ENCODE measurements around the gene FCER2. TPM values are rescaled to one million over a fixed set of nuclear protein-coding genes. Genes with fewer than 3 reads are reported as not detected.
A peak's percentile ranks its signal among the peaks of the same experiment; 100 is the strongest.

The FCER2 gene
- total RNA-seq, 8 experiments from 2014 or later: 0.11 to 0.59 (median 0.32) TPM; not detected in 1

DNA sequence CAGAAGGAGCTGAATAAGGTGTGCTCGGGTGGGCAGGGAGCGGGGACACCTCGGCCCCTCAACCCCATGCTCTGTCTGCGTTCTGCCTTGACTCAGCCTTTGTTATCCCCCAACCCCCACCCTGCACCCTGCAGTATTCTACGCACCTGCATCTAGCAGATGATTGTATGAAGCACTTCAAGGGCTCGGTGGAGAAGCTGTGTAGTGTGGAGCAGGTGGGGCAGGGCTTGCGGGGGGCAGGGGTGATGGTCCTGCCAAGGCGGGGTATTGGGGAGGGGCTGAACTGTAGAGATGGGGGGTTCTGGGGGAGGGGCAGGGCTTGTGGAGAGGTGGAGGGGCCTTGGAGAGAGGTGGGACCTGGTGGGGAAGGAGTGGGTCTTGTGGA lies 58.9 kb downstream of the FCER2 start:
- no peak overlapping the region for H3K4me3 ChIP-seq
- ATAC-seq (replicated peaks in 6 of 8): no peak
- in situ Hi-C loops (cut with MboI; ENCODE audit: low pct_unique_long_range_greater_than_20kb in 2 of 9, low sequenced_read_pairs in 9 of 9, unreplicated experiment in 9 of 9): no loop called here
- WGBS, 10 experiments: 100% methylated on average over 2 of the region's 8 CpGs; no CpG with 5 or more reads in 9 of the 10 experiments
- no peaks in the 10 kb centered on the region for H3K4me1 ChIP-seq (replicated peaks in 1 of 2)
- H3K27ac ChIP-seq: no peak overlapping the region

DNA sequence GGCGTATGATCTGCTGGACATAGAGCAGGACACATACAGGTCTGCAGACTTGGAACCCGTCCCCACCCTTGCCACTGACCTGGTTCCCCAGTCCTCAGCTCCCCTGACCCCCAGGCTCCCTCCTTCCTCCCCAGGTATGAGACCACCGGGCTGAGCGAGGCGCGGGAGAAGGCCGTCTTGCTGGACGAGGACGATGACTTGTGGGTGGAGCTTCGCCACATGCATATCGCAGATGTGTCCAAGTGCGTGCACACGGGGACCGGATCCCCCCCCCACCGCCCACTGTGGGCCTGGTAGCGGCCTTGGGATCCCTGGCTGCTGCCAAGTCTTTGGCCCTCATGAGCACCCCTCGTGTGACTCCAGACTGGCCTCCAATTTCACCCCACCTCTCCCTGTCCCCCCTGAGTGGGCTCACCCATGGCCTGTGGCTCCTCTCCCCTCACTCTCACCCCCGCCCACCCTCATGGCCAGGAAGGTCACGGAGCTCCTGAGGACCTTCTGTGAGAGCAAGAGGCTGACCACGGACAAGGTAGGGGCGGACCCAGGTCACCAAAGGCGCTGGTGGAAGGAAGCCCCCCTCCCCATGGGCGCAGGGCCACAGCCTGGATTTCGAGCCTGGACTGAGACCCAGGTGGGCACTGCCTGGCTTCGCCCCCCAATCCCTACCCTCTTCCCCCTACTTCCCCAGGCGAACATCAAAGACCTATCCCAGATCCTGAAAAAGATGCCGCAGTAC lies 59.5 kb downstream of the FCER2 start:
- H3K4me1 ChIP-seq (replicated peaks in 1 of 2): no peaks in the 10 kb centered on the region
- in situ Hi-C loops (cut with MboI; ENCODE audit: low pct_unique_long_range_greater_than_20kb in 2 of 9, low sequenced_read_pairs in 9 of 9, unreplicated experiment in 9 of 9): no loop called here
- ATAC-seq (replicated peaks in 6 of 8): no peak
- H3K27ac ChIP-seq: no peak overlapping the region
- WGBS, 10 experiments: 50 to 100% methylated on average over 1 of the region's 27 CpGs; no CpG with 5 or more reads in 8 of the 10 experiments
- H3K4me3 ChIP-seq: no peak overlapping the region

DNA sequence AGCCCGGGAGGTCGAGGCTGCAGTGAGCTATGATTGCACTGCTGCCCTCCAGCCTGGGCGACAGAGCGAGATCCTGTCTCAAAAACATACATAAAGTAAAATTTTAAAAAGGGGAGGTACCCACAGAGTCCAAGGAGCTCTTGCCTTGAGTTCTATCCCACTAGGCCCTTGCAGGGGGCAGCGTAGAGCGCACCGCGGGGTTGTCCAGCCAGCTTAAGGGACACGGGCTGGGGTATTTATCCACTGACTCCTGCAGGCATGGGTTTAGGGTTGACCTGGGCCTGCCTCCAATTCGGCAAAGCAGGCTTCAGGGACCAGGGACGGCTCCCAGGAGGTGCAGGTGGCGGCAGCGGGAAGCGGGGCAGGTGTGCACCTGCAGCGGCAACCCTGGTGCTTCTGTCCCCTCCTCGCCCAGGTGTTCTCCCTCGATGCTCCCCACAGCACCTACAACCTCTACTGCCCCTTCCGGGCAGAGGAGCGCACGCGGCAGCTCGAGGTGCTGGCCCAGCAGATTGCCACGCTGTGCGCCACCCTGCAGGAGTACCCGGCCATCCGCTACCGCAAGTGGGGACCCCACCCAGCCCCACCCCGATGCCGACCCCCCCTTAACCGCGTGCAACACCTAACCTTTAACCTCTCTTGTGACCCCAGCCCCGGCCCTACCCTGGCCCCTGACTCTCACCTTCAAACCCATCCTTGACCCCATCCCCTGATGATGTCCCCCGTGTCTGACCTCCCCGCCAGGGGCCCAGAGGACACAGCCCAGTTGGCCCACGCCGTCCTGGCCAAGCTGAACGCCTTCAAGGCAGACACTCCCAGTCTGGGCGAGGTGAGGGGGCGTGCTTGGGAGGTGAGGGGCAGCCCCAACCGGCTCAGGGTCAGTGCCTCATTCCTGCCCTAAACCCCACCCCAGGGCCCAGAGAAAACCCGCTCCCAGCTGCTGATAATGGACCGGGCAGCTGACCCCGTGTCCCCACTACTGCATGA lies 60.3 kb downstream of the FCER2 start:
- Histone ChIP-seq H3K4me1 (replicated peaks in 1 of 2) (no peaks in the 10 kb centered on the region), H3K4me3 (no peak overlapping the region), H3K27ac (no peak overlapping the region)
- 75 to 100% (median 79%) methylated on average over 1 to 7 of the region's 43 CpGs; no CpG with 5 or more reads in 7 of the 10 experiments for WGBS, 10 experiments
- in situ Hi-C loops (cut with MboI; ENCODE audit: low pct_unique_long_range_greater_than_20kb in 2 of 9, low sequenced_read_pairs in 9 of 9, unreplicated experiment in 9 of 9): no loop called here
- ATAC-seq (replicated peaks in 6 of 8): no peak

DNA sequence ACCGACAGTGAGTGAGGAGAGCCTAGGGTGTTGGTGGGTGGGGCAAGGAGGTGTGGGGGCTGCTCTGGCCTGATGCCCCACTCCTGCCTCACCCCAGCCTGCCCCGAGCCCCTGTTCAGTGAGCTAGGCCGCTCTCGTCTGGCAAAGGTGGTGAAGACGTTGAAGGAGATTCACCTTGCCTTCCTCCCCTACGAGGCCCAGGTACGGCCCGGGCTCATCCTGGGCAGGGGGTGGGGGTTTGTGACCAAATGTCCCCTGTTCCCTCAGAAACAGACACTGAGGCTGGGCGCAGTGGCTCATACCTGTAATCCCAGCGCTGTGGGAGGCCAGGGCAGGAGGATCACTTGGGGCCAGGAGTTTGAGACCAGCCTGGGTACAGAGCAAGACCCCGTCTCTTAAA lies 61.1 kb downstream of the FCER2 start:
- no peak overlapping the region for H3K4me3 ChIP-seq
- no peaks in the 10 kb centered on the region for H3K4me1 ChIP-seq (replicated peaks in 1 of 2)
- ATAC-seq (replicated peaks in 6 of 8): no peak
- H3K27ac ChIP-seq: no peak overlapping the region
- 67 to 100% (median 95%) methylated on average over 1 to 4 of the region's 11 CpGs; no CpG with 5 or more reads in 7 of the 10 experiments for WGBS, 10 experiments
- in situ Hi-C loops (cut with MboI; ENCODE audit: low pct_unique_long_range_greater_than_20kb in 2 of 9, low sequenced_read_pairs in 9 of 9, unreplicated experiment in 9 of 9): no loop called here

DNA sequence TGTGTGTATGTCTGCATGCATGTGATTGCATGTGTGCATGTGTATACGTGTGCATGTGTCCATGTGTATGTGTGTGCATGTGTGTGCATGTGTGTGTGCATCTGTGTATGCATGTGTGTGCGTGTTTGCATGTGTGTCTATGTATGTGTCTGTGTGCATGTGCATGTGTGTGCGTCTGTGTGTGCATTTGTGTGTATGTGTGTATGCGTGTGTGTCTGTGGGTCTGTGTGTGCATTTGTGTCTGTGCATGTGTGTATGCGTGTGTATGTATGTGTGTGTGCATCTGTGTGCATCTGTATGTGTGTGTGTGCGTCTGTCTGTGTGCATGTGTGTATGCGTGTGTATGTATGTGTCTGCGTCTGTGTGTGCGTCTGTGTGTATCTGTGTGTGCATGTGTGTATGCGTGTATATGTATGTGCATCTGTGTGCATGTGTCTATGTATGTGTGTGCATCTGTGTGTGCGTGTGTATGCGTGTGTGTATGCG lies 62.0 kb downstream of the FCER2 start:
- in situ Hi-C loops (cut with MboI; ENCODE audit: low pct_unique_long_range_greater_than_20kb in 2 of 9, low sequenced_read_pairs in 9 of 9, unreplicated experiment in 9 of 9): no loop called here
- Histone ChIP-seq H3K27ac (no peak overlapping the region), H3K4me1 (replicated peaks in 1 of 2) (no peaks in the 10 kb centered on the region), H3K4me3 (no peak overlapping the region)
- ATAC-seq (replicated peaks in 6 of 8): no peak
- 70 to 100% (median 90%) methylated on average over 1 to 8 of the region's 13 CpGs; no CpG with 5 or more reads in 3 of the 10 experiments for WGBS, 10 experiments

DNA sequence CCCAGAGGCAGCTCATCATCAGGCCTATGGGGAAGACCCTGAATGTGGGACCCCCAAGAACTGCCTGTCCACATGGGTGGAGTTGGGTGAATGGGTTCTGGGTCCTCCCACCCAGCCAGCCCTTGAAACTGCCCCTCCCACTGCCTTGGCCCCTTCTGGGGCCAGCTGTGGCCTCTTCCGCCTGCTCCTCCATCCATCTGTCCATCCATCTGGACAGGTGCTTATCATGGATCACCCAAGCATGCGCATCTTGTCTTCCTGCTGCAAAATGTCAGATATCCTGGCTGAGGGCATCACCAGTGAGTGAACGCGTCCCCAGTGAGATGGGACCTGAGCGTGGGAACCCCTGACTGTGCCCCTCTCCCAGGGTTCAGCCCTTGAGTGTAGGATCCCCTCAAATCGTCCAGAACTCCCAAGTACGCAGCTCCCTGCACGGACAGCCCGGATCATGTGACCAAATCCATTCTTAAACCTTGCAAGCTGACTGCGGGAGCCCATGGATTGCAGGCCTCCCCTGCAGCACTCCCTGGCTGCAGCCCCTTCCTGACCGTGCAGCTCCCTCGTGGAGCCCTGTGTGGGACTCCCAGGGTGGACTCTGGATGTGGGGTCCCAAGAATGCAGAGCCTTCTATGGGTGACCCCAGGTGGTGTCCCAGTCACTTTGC lies 63.0 kb downstream of the FCER2 start:
- ATAC-seq (replicated peaks in 6 of 8): peak in 2 of 8 experiments; percentile 18
- in situ Hi-C loops (cut with MboI; ENCODE audit: low pct_unique_long_range_greater_than_20kb in 2 of 9, low sequenced_read_pairs in 9 of 9, unreplicated experiment in 9 of 9): no loop called here
- Histone ChIP-seq H3K4me1 (replicated peaks in 1 of 2) (no peaks in the 10 kb centered on the region), H3K27ac (no peak overlapping the region), H3K4me3 (no peak overlapping the region)
- WGBS, 10 experiments: 17 to 100% (median 38%) methylated on average over 1 to 8 of the region's 12 CpGs; no CpG with 5 or more reads in 4 of the 10 experiments

Other genes with a start within 250 kb of the FCER2 start
- gene PEX11G, start 213.1 kb downstream of the FCER2 start, total RNA-seq: 1 to 10 TPM; 2.1 to 6.4 (median 3.2) TPM
- 10 to 100 TPM in 7 of 8 experiments, 1 to 10 TPM in 1; 8.4 to 44.2 (median 26.5) TPM for gene ZNF358, start 186.0 kb downstream of the FCER2 start, total RNA-seq
- 10 to 100 TPM in 3 of 8 experiments, 1 to 10 TPM in 5; 4.9 to 31.1 (median 8.4) TPM for gene MCOLN1, start 179.5 kb downstream of the FCER2 start, total RNA-seq
- gene PNPLA6, start 166.4 kb downstream of the FCER2 start, total RNA-seq: 10 to 100 TPM; 38.4 to 75.7 (median 49.0) TPM
- 1 to 10 TPM in 7 of 8 experiments, under 1 TPM in 1; 0.46 to 7.9 (median 4.3) TPM for gene CAMSAP3, start 106.3 kb downstream of the FCER2 start, total RNA-seq
- gene XAB2, start 72.6 kb downstream of the FCER2 start, total RNA-seq: 10 to 100 TPM in 7 of 8 experiments, 1 to 10 TPM in 1; 9.2 to 38.7 (median 22.6) TPM
- gene PET100, start 72.3 kb downstream of the FCER2 start, total RNA-seq: 100 to 1,000 TPM in 6 of 8 experiments, 10 to 100 TPM in 2; 94.6 to 240 (median 105) TPM
- gene PCP2, start 68.4 kb downstream of the FCER2 start, total RNA-seq: 1 to 10 TPM in 1 of 8 experiments, under 1 TPM in 2, not detected in 5; 0.16 to 1.2 (median 0.32) TPM
- gene STXBP2, start 65.0 kb downstream of the FCER2 start, total RNA-seq: 10 to 100 TPM in 2 of 8 experiments, 1 to 10 TPM in 6; 1.4 to 38.5 (median 3.5) TPM
- gene RETN, start 33.1 kb downstream of the FCER2 start, total RNA-seq: not detected
- gene MCEMP1, start 25.0 kb downstream of the FCER2 start, total RNA-seq: under 1 TPM in 2 of 8 experiments, not detected in 6; 0.13 to 0.85 TPM
- 100 to 1,000 TPM in 4 of 8 experiments, 10 to 100 TPM in 4; 54.1 to 192 (median 109) TPM for gene TRAPPC5, start 21.3 kb downstream of the FCER2 start, total RNA-seq
- under 1 TPM in 1 of 8 experiments, not detected in 7; 0.20 TPM for gene CLEC4G, start 30.0 kb upstream of the FCER2 start, total RNA-seq
- gene CD209, start 45.4 kb upstream of the FCER2 start, total RNA-seq: under 1 TPM in 6 of 8 experiments, not detected in 2; 0.09 to 0.57 (median 0.14) TPM
- under 1 TPM in 4 of 8 experiments, not detected in 4; 0.10 to 0.71 (median 0.24) TPM for gene CLEC4M, start 61.1 kb upstream of the FCER2 start, total RNA-seq
- gene EVI5L, start 128.1 kb upstream of the FCER2 start, total RNA-seq: 10 to 100 TPM in 7 of 8 experiments, 1 to 10 TPM in 1; 7.7 to 25.7 (median 16.7) TPM
- 1 to 10 TPM in 5 of 8 experiments, under 1 TPM in 3; 0.27 to 6.4 (median 1.3) TPM for gene PRR36, start 172.3 kb upstream of the FCER2 start, total RNA-seq
- 1 to 10 TPM in 4 of 8 experiments, under 1 TPM in 3, not detected in 1; 0.16 to 3.1 (median 1.4) TPM for gene LRRC8E, start 186.4 kb upstream of the FCER2 start, total RNA-seq
- 10 to 100 TPM; 10.3 to 28.2 (median 16.9) TPM for gene MAP2K7, start 201.7 kb upstream of the FCER2 start, total RNA-seq
- 1 to 10 TPM in 1 of 8 experiments, under 1 TPM in 6, not detected in 1; 0.16 to 1.2 (median 0.45) TPM for gene TGFBR3L, start 212.7 kb upstream of the FCER2 start, total RNA-seq
- gene SNAPC2, start 218.2 kb upstream of the FCER2 start, total RNA-seq: 10 to 100 TPM; 12.5 to 27.1 (median 19.1) TPM
- gene CTXN1, start 224.0 kb upstream of the FCER2 start, total RNA-seq: 10 to 100 TPM in 2 of 8 experiments, 1 to 10 TPM in 5, under 1 TPM in 1; 0.87 to 29.6 (median 9.1) TPM
- gene TIMM44, start 241.5 kb upstream of the FCER2 start, total RNA-seq: 100 to 1,000 TPM in 2 of 8 experiments, 10 to 100 TPM in 6; 38.7 to 106 (median 65.1) TPM